ENCODE results near the gene ARHGAP26. TPM values are rescaled to one million over a fixed set of nuclear protein-coding genes. Genes with fewer than 3 reads are reported as not detected.

ARHGAP26 gene
- total RNA-seq, 1 experiment from 2014 or later: 38.3 TPM

DNA sequence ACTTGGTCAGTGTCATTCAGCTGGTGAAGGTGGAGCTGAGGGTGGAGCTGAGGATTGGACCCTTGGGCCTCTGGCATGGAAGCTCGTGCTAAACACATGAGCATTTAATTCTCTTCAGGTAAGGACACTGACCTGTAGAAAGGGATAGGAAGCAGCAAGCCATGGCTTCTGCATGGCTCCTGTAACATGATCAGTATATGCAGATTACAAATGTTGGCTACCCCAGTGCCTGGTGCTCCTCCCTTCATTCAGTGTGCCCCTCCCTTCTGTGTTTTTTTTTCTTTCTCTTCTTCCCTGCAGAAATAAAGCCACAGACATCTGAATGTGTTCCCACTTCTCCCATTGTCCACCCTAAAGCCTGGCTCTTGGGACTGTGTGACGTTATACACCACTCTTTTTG, 52.9 kb downstream of the ARHGAP26 start:
- peak; percentile 56 for DNase-seq (ENCODE audit: low read depth)
- in situ Hi-C loops (cut with HindIII; ENCODE audit: low pct_unique_long_range_greater_than_20kb, low sequenced_read_pairs): no loop called here

DNA sequence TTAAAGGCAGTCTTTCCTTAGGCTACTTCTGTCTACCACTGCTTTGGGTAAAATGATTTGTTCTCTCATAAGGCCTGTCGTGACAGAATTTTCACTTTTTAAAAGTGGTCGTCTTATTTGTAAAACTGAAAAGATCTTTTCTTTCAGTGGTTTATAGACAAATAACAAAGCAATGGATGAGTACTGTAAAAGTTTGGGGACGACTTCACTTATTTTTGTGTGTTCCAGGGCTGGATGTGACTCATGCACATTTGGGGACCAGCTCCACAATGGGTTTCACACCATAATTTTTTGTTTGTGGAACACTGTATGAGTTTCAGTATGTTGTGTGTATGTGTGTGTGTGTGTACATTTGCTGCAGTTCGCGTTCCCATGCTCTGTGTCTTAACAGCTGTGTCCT, 53.6 kb downstream of the ARHGAP26 start:
- DNase-seq (ENCODE audit: low read depth): no peak
- in situ Hi-C loops (cut with HindIII; ENCODE audit: low pct_unique_long_range_greater_than_20kb, low sequenced_read_pairs): no loop called here

DNA sequence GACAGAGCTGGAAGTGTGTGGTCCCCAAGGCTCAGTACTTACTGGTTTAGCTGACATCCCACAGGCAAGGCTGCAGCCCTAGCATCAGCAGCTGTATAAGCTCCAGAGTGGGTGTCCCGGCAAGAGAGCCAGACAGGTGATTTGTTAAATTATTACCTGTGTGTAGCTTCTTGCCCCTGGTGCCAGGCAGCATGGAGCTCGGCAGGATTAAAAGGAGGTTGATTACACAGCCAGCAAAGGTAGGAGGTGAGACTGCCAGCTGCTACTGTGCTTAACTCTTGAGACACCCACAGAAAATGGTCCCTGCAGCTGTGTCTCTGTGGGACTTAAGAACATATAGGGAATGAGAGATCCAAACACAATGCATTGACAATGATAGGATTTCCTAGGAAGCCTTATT, 54.2 kb downstream of the ARHGAP26 start:
- no peak for DNase-seq (ENCODE audit: low read depth)
- in situ Hi-C loops (cut with HindIII; ENCODE audit: low pct_unique_long_range_greater_than_20kb, low sequenced_read_pairs): no loop called here

DNA sequence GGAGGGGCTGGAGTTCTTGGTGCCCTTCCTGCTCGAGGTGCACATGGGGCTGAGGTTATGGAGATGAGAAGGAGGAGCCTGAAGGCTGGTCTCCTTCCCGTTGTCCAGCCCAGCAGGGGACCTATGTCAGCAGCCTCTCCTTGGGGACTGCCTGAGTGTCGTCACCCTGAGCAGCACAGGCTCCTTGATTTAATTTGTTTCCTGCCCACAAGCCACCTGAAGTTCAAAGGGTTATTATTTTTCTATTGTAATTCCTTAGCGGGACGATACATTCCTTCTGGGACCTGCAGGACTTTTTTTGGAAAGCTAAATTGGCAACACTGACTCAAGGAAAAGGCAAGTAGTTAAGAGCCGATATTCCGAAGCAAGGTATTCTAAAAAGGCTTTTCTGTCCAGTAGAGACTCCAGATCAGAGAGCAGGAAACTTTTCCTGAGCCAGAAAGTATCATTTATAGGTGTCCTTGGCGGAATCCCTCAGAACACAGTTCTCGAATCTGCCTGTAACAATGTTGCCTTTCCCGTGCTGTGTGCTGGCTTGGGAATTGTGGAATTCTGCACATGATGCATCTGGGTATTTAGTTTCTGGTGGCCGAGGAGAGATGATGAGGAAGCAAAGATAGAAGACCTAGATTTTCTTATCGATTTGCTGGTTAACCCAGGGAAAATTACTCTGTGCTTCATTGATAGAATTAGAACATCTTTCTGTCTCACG, 55.4 kb downstream of the ARHGAP26 start:
- in situ Hi-C loops (cut with HindIII; ENCODE audit: low pct_unique_long_range_greater_than_20kb, low sequenced_read_pairs): no loop called here
- DNase-seq (ENCODE audit: low read depth): peak; percentile 84

DNA sequence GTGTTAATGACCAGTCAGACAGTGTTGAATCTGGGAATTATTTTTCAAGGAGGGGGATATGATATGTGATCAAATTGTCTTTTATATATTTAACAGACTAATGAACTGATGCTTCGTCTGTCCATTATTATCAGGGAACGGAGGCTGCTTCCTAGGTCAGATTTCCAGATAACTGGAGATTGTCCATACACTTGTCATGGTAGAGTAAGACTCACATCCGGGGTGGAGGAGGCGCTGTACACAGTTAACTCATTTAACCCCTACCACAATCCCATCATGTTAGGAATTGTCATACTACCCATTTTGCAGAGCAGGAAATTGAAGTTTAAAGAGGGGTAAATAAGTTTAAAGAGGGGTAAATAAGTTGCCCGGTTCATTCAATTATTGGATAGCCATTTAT, 55.9 kb downstream of the ARHGAP26 start:
- peak; percentile 47 for DNase-seq (ENCODE audit: low read depth)
- in situ Hi-C loops (cut with HindIII; ENCODE audit: low pct_unique_long_range_greater_than_20kb, low sequenced_read_pairs): no loop called here

DNA sequence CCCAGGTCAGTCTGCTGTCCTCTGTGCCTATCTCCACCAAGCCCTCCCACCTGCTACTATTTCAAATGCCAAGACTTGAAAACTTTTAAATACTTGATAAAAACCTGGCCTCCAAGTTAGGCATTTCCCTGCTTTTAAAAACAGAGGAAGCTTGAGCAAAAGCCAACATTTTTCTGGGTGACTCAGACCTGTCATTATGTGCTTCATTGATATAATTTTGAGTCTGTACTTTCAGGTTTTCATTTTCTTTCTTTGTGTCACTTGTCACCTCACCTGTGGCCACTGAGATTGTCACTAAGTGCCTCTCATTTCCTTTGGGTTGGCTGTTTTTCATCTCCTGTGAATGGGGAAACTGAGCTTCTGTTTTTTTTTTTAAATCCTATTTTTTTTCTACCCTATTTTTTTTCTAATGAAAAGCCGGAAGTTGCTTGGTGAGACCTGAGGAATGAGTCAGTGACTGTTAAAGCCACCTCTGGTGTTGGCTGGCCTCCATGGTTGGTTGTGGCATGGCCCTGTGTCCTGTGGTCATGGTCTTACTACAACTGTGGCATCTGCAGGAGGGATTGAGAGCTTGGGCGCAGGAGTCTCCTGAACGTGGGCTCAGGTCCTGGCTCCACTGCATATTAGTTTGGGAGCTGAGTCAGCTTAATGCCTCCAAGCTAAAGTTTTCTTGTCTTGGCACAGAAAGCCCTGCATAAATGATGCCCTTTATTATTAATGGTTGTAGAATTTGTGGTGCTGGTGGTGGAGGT, 56.7 kb downstream of the ARHGAP26 start:
- DNase-seq (ENCODE audit: low read depth): peak; percentile 80
- in situ Hi-C loops (cut with HindIII; ENCODE audit: low pct_unique_long_range_greater_than_20kb, low sequenced_read_pairs): no loop called here

DNA sequence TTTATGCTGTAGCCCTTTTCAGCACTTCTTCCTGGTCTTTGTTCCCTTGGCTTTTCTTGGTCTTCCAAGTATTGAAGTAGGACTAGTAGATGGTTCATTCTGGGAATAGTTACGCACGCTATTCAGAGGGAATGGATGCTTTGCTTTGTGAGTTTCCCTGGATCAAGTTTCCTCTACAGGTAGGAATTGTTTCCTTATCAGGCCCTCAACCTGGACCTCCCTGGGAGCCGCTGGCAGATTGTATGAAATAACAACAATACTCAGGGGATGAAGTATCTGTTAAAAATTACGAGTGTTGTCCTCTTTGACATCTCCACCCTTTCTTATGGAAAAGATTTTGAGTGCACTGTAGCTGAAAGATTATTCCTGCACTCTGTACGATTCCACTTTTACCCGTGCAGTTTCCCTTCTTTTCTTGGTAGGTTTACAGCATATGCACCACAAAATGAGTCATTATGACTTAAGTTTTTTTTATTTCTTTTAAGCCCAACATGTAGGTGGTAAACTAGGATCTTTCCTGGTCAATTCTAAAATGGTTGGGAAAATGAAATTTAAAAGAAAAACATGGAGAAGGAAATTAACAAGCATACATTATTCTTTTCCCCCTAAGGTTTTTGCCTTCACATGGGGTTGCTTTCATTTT, 57.9 kb downstream of the ARHGAP26 start:
- in situ Hi-C loops (cut with HindIII; ENCODE audit: low pct_unique_long_range_greater_than_20kb, low sequenced_read_pairs): no loop called here
- DNase-seq (ENCODE audit: low read depth): no peak

DNA sequence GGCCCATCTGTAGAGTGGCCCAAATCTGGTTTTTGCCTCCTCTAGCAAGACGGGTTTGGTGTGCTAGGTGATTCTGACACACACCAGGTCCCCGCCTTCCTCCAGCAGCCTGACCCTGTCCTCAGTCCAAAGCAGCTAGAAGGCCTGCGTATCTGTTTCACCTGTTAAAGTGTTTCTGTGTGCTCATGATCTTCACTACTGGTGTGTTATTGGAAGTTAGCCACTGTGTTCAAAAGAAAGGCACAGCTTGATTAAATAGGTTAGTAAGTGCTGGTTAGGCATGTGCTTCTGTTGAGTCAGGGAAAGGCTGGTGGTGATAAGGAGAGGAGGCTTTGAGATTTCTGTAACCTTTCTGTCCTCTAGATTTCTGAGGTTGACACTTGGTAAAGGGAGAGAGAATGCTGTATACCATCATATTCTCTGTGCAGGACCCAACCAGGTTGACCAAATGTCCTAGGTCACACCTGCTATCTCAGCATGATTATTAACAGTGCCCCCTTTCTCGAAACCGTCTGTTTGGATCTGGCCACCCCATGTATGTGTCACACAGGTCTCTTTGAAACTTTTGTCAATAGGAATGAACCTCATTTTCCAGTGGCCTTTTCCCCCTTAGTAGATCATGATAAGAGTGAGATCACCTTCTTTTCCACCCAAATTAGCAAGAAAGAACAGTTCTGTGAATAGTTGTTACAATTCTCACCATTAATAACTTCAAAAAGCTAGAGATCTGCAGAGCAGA, 58.8 kb downstream of the ARHGAP26 start:
- in situ Hi-C loops (cut with HindIII; ENCODE audit: low pct_unique_long_range_greater_than_20kb, low sequenced_read_pairs): no loop called here
- DNase-seq (ENCODE audit: low read depth): no peak

DNA sequence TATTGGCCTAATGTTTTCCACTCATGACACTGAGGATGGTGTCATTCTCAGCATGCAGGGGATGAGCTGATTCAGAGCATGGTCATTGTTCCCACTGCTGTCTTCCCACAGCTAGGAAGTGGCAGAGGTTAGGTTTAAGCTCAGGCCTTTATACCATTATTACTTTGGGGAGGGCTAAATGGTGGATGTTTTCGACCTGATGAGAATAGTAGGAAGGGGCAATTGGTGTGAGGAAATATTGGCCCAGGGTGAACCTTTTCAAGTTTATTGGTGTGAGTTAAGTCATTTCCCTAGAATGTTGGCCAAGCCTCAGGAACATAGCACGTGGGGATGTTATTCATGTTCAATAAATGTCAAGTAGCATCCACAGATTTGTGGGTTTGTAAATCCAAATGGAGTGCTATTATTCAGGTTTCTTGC, 59.6 kb downstream of the ARHGAP26 start:
- in situ Hi-C loops (cut with HindIII; ENCODE audit: low pct_unique_long_range_greater_than_20kb, low sequenced_read_pairs): no loop called here
- no peak for DNase-seq (ENCODE audit: low read depth)

DNA sequence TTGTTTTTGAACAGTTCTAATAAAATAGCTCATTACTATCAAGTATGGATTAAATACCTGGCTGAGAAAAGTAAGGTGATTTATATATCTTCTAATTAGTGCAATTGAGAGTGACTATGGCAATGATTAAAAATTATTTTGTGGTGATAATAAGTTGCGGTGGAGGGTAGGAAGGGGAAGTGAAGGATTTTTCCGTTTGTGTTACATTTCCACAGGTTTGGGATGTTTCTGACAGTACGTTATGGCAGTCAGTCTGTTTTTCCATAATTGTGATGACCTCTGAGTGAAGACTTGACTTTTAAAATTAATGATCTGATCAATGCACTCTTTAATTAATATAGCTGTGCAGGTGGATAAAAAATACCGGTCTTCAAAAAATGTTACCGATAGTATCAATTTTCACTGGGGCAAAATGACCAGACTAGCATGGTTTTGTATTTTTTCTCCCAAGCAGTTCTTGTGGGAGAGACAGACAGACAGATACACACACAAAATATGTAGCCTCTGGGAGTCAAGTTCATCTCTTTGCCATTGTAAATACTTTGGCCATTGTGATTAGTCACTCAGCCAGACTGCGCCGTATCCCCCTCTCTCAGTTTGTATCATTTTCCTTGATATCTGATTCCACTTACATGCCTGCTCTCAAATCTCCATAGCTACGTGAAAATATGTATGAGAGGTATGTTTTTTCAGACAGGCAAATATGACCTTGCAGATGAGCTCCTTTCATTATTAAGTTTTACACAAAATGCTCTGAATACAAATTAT, 60.2 kb downstream of the ARHGAP26 start:
- DNase-seq (ENCODE audit: low read depth): no peak
- in situ Hi-C loops (cut with HindIII; ENCODE audit: low pct_unique_long_range_greater_than_20kb, low sequenced_read_pairs): no loop called here

DNA sequence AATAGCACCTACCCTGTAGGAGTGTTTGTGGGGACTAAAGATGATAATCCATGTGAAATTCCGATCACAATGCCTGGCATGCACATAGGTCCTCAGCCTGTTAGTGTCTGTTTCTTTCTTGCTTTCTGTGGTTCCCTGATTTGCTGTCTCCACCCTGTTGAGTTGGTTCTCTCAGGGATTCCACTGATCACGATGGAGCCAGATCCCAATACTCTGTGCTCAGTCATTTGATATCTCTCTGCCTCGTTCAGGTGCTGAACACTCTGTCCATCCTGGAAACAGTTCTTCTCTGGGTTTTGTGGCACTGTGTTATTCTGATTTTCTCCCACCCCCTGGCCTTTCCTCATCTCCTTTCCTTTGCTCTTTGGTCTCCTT, 60.8 kb downstream of the ARHGAP26 start:
- in situ Hi-C loops (cut with HindIII; ENCODE audit: low pct_unique_long_range_greater_than_20kb, low sequenced_read_pairs): no loop called here
- no peak for DNase-seq (ENCODE audit: low read depth)

DNA sequence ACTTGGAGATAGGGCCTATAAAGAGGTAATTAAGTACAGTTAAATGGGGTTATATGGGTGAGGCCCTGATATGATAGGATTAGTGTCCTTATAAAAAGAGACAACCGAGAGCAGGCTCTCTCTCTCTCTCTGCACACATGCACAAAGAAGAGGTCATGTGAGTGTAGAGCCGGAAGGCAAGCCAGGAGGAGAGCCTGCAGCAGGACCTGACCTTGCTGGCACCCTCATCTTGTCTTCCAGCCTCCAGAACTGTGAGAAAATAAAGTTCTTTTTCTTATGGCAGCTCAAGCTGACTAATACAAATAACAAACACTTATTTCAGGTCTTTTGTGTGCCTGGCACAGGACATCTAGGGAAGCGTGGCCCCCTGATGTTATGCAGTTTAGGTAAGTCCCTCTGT, 62.1 kb downstream of the ARHGAP26 start:
- in situ Hi-C loops (cut with HindIII; ENCODE audit: low pct_unique_long_range_greater_than_20kb, low sequenced_read_pairs): no loop called here

DNA sequence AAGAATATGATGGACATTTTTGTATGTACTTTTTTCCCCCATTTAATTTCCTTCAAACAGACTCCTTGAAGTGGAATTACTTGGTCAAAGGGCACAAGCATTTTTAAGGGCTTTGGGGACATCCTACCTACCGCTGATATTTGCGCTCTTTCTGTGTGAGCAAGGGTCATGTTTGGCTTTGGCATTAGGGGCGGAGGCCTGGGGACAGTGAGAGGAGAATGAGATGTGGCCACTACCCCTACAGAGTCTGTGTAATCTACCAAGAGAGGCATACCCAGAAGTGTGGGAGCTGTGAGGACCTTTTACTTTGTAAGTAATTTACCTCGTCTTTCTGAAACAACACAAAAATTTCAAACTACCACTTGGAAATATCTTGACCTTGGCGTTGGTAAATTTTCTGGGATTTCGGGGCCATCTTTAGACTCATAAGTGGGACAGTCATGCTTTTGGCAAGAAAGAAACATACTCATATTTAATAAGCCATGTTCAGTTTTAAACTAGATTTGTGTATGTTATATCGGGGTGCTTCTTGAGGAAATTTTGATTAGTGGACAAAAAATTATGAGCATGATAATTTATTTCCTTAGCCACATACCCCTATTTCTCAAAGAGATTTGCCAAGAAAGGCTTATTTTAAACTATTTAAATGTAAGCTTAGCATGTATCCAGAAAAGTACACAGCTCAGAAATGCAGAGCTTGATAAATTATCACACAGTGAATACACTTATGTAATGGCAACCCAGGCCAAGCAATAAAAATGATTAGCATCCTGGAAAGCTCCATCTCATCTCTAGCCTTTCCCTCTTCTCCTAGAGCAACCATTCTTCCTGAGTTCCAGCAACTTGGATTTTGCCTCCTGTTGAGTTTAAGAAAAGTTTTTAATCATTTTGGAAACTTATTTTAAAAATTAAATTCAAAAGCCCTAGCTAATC, 63.6 kb downstream of the ARHGAP26 start:
- in situ Hi-C loops (cut with HindIII; ENCODE audit: low pct_unique_long_range_greater_than_20kb, low sequenced_read_pairs): no loop called here
- DNase-seq (ENCODE audit: low read depth): no peak

More for the DNA sequence above, 62.1 kb downstream of the ARHGAP26 start:
- DNase-seq (ENCODE audit: low read depth): no peak

DNA sequence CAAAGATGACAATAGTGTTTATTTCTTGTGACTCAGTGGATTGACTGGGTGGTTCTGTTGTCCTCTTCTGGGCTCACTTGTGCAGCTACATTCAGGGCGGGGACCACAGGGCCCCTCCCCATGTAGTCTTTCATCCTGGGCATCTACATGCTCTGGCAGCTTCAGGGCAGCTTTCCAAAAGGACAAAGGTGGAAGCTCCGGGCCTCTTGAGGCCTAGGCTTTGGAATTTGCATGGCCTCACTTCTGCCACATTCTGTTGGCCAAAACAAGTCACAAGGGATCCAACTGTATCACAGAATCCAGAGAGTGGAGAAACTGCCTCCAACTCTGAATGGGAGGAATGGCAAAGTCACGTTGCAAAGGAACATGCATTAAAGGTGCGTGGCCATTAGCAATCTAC, 64.3 kb downstream of the ARHGAP26 start:
- DNase-seq (ENCODE audit: low read depth): no peak

DNA sequence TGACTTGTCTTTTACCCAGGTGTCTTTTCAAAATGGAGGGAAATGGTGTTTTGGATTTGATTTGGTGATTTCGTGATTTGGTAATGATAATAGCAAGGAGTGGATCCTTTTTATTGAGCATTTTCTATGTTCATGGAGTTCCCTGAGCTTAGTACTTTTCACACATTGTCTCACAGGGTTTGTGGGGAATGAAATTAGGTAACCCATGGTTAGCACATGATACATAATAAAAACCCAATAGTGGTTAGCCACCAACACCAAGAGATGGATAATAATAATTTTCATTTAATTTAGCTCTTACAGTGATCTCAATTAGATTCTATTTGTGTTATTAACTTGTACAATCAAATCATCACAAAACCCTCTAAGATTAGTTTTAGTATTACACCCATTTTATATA, 65.4 kb downstream of the ARHGAP26 start:
- in situ Hi-C loops (cut with HindIII; ENCODE audit: low pct_unique_long_range_greater_than_20kb, low sequenced_read_pairs): no loop called here
- DNase-seq (ENCODE audit: low read depth): no peak

More for the DNA sequence above, 64.3 kb downstream of the ARHGAP26 start:
- in situ Hi-C loops (cut with HindIII; ENCODE audit: low pct_unique_long_range_greater_than_20kb, low sequenced_read_pairs): no loop called here

DNA sequence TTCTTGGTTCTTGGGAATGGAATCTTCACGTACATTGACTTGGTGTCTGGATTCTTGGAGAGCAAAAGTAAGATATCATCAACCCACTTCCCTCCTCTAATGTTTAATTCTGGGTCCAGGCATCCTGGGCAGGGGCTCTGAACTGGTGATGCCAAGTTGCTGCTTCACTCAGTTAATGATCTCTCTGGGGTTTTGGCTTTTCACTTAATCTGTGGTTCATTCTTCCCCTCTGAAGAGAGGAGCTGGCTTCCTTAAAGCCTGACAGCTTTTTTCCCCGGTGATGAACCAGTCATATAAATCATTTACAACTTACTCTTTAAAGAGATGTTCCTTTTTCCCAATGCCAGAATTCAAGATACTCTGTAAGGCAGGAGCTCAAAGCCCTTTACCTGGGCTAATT, 65.9 kb downstream of the ARHGAP26 start:
- DNase-seq (ENCODE audit: low read depth): no peak
- in situ Hi-C loops (cut with HindIII; ENCODE audit: low pct_unique_long_range_greater_than_20kb, low sequenced_read_pairs): no loop called here

DNA sequence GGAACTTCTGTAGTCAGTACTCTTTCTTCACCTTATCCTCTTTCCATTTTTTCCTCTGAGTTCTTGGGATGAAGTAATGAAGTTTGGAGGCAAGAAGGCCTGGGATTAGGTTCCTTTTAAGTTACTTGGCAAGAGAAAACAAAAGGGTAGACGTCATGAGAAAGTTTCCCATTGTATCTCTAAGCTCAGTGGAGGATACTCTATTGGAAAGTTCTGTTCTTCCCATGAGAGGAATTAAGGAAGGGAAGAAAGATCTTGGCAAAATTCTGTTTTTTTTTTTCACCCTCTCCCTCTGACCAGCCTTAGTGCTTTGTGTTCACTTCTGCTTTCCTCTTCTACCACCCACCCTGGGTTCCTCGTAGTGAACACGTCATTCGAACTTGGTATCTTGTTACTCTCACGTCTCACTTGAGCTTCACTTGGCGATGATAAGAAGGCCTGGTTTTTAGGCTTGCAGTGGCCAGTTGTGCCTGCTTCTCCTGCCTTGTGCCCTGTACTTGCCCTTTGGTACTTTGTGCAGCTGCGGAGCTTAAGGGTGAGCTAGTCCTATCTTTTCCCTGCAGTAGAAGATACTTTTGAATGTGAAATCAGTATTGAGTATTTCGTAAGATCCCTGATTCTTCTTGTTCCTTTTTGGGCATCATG, 67.0 kb downstream of the ARHGAP26 start:
- in situ Hi-C loops (cut with HindIII; ENCODE audit: low pct_unique_long_range_greater_than_20kb, low sequenced_read_pairs): no loop called here

More for the DNA sequence above, 67.0 kb downstream of the ARHGAP26 start:
- no peak for DNase-seq (ENCODE audit: low read depth)

Measured in Caki2 (cell line).